OCI-LY3 (cell line): ENCODE measurements around the gene BOD1.

ENCODE experiments used
- CTCF ChIP-seq: fragments of 200-600, 300-600 bp; sonication (generic); IDR thresholded peaks from 2 replicates; pipeline ENCODE4 v1.5.1; 2014; ENCODE audit warnings: antibody characterized with exemption, low read length, low read depth
- EZH2phosphoT487 ChIP-seq: fragments of 200-600 bp; shearing (Covaris generic); IDR thresholded peaks from 2 replicates; pipeline ENCODE4 v1.6.1; 2018; ENCODE audit warnings: antibody characterized with exemption, mixed run types, low read depth

- no peak for TF ChIP-seq CTCF
- no peak for TF ChIP-seq EZH2phosphoT487
Measured at GRCh38 chr5:173626505-173626820, 10.0 kb upstream of the BOD1 start.
